GM18870 (cell line): ENCODE data around the gene CFAP74.

Source experiments
- ATAC-seq: cut with Tn5 transposase; IDR thresholded peaks from one replicate; pipeline ENCODE4 v1.9.1; 2021; ENCODE audit warnings: moderate library complexity; ENCODE audit not compliant: unreplicated experiment

CFAP74 gene

DNA sequence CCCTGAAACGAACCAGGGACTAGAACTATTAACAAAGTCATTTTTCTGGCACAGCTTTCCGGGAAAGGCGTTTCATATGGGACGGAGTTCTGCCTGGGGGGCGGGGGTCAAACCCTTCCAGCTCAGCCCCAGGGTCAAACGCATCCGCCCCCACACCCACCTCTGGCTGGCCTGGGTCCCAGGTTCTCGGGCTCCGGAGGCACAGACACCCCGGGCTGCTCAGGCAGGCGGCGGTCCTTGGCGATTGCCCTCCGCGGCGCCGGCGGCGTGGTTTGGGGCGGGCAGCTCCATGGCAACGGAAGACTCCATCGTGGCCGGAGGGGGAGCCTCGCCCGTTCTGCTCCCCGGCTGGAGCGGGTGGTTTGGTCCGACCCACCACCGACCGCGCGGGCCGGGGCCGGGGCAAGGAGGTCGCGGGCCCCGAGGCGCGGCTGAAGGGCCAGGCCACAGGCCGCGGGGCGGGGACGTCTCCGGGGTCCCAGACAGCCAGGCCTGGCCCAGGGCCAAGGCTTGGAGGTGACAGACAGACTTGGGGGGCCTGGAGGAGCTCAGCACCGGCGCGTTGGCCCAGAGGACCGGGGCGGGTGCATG, at the start of gene CFAP74:
Gene CFAP74, minus strand, starts transcription at position 246 of the 591 bp plus-strand sequence. CDS start 12,830 bp downstream, outside the sequence.
- ATAC-seq, result no peak

- no peak for ATAC-seq
These were observed 49.6 kb upstream of the CFAP74 start for GRCh38 chr1:2053217-2053616.

DNA sequence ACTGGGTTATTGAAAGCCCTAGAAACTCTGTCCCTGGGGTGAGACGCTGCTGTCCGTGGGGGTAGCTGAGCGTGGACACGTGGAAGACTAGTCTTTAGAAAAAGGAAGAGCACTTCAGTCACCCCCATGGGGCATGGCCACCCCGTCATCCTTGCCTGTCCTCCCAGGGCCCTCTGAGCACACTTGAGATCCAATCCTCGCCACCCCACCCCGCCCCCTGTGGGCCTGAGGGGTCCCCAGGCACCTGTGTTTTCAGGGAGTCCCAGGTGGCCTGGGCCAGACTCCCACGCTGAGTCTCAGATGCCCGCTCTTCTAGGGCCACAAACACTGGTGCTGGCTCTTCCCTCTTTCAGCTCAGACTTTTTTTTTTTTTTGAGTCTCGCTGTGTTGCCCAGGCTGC, 49.2 kb upstream of the CFAP74 start:
- ATAC-seq, result no peak

DNA sequence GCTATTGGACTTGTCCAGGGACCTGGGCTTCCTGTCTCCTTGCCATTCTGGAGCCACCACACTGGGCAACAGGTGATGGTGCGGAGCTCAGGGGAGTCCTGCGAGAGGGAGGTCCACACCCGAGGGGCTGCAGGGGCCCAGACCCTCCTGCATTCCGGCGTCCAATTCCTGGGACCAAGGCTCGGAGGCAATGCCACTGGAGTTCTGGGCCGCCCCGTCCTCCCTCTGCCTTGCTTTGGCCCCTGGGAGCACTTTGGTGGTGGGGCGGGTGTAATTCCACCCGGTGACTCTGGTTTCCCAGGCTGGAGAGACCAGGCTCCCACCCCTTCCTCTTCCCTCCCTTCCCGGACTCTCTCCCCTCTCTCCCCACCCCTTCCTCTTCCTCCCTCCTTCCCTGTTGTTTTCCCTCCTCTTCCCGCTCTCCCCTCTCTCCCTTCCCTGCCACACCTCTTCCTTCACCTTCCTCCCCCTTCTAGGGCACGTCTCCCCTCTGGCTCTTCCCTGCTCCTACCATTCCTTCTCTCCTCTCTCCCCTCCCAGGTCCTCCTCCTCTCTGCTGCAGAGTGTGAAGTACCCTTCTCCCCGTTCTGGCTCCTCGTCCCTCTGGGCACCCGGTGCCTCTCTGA, 48.6 kb upstream of the CFAP74 start:
- no peak for ATAC-seq

GRCh38 chr1:2050793-2051682, 47.5 kb upstream of the CFAP74 start:
- no peak for ATAC-seq

DNA sequence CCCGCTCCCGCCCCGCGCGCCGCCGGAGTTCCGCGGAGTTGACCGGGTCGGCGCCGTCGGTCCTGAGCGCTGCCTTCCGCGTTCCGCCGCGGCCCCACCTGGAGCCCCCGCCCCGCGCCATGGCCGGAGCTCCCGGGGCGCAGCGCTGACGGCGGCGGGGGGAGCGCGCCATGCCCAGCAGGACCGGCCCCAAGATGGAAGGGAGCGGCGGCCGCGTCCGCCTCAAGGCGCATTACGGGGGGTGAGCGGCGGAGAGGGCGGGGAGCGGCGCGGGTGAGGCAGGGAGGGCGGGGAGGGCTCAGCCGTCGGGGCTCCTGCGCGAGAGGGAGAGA, 46.8 kb upstream of the CFAP74 start:
- ATAC-seq, result no peak

DNA sequence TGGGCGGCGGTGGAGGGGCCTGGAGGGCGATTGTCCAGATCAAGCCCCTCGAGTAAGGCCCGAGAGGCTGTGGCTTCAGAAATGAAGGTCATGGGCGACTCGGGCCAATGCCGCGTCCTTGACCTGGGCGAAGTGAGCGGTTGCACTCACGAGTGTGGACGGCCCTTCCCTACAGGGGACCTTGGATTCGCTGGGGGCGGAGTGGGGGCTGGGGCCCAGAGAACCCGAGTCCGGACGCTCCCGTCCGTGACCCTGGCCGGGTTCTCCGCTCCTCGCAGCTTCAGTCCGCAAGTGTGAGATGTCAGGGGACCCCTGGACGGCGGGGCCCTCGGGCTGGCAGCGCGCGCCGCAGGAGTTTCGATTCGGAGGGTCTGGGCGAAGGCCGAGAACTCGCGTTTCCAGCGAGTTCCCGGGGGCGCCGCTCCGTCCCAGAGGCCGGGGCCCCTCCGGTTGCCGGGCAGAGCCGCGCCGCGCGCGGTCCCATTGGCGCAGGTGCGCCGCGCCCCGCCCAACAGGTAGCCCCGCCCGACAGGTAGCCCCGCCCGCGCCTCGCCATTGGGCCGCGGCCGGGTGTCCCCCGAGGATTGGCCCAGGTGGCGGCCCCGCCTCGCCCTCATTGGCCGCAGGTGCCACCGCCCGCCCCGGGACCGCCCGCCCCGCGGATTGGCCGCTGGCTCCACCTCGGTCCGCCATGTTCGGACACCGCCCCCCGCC, 46.3 kb upstream of the CFAP74 start, which contains the start of gene PRKCZ:
Gene PRKCZ, plus strand, starts transcription at position 694 of the 714 bp plus-strand sequence. CDS start 220 bp downstream, outside the sequence.
- no peak for ATAC-seq

- ATAC-seq, result no peak
These were observed 45.7 kb upstream of the CFAP74 start for GRCh38 chr1:2049225-2049717.

DNA sequence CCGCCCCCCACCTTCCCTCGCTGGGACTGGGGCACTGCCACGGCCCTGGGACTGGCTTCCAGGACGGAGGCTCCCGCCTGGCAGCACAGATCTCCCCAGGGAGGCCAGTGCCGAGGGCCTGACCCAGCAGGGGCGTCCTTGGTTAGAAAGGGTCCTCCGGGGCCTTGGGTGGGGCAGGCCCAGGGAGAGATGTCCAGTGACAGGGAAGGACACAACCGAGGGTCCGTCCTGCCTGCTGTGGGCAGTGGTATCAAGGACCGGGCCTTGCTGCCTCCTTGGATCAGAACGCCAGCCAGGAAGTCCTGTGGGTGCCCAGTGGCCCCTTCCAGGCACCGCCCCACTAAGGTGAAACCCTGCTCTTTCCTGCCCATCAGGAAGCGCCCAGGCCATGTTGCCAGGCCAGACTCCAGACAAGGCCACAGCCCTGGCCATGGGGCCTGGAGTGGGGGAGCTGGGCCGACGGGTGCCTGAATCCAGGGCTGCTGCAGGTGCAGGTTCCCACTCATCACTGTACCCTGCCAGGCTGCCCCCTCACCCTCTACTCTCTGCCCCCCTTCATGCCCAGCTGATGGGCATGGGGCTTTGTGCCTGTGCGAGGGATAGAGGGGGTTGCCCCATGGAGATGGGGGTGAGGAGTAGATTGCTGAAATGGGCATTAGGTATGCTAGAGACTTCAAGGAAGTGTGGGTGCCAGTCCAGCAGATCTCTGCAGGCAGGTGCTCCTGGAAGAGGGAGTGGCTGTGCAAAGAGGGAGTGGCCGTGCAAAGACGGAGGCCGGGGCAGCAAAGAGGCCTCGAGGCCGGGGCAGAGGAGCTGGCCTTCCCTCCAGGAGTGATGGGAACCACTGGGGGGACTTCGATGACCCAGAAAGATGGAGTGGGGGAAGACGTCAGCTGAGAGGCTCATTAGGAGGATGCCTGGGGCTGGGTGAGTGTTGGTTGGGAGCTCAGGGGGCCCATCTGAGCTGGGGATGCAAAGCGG, 44.5 kb upstream of the CFAP74 start:
- ATAC-seq, result no peak

- ATAC-seq, result no peak
These were observed 43.6 kb upstream of the CFAP74 start for GRCh38 chr1:2046953-2047748.

DNA sequence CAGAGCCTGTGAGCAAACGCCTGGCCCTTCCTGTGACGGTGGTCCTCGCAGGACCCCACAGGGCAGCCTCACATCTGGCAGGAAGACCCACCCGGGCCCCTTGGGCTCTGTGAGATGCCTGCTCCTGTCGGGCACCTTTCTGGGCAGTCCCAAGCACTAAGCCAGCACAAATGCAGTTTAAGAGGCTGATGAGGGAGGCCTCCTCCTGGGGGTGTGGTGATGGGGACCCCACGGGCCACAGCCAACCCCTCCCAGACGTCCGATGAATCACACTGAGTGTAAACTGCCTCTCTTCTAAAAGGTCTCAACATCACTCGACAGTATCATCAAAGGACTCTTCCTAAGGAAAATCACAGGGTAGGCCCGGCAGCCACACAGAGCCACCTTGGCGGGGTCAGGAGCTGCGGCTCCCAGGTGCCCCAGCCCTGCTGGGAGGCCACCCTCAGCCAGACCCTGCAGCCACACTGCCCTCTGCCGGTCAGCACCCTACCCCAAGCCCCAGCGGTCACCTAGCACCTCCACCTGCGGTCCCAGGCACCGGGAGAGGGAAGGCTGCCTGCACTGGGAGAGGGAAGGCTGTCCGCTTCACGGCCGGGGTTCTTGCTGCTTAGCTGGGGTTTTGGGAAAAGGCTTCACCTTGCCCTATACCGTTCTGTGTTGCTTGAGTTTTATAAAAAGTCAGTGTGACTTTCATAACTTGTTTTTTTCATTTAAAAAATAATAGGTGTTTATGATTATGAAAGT, 42.8 kb upstream of the CFAP74 start:
- ATAC-seq, result no peak

DNA sequence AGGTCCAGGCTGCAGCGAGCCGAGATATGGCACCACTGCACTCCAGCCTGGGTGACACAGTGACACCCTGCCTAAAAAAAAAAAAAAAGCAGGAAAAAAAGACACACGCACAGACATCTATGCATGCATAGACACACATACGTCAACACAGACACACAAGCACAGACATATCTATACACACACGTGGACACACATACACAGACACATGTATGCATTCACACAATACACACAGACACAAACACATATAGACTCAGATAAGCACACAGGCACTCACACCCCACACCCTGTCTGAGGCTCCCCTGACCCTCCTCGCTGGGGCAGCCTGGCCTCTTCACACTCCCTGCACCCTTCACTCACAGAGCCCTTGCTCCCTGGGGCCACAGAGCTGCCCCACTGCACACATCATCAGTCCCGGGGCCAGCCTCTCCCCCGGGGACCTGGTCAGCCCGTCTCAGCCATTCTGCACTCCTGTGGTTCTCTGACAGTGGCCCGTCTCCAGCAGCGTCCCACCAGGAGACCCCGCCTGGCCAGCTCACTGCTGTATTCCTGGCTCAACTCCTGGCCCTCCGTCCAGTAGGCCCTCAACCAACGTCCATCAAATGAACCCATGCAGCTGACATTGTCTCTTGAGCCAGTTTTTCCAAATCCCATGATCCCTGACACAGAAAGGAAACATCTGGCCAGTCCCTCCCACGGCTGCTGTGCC, 42.0 kb upstream of the CFAP74 start:
- no peak for ATAC-seq

GRCh38 chr1:2044510-2045319, 41.1 kb upstream of the CFAP74 start:
- ATAC-seq, result no peak

DNA sequence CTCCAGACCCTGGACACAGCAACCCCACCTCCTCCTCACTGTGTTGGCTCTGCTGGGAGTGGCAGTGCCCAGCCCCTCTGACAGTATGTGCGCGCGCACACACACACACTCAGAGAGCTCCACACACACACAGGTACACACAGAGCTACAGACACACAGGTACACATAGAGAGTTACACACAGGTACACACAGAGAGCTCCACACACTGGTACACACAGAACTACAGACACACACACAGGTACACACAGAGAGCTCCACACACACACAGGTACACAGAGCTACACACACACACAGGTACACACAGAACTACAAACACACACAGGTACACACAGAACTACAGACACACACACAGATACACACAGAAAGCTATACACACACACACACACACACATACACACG, 40.3 kb upstream of the CFAP74 start:
- no peak for ATAC-seq

DNA sequence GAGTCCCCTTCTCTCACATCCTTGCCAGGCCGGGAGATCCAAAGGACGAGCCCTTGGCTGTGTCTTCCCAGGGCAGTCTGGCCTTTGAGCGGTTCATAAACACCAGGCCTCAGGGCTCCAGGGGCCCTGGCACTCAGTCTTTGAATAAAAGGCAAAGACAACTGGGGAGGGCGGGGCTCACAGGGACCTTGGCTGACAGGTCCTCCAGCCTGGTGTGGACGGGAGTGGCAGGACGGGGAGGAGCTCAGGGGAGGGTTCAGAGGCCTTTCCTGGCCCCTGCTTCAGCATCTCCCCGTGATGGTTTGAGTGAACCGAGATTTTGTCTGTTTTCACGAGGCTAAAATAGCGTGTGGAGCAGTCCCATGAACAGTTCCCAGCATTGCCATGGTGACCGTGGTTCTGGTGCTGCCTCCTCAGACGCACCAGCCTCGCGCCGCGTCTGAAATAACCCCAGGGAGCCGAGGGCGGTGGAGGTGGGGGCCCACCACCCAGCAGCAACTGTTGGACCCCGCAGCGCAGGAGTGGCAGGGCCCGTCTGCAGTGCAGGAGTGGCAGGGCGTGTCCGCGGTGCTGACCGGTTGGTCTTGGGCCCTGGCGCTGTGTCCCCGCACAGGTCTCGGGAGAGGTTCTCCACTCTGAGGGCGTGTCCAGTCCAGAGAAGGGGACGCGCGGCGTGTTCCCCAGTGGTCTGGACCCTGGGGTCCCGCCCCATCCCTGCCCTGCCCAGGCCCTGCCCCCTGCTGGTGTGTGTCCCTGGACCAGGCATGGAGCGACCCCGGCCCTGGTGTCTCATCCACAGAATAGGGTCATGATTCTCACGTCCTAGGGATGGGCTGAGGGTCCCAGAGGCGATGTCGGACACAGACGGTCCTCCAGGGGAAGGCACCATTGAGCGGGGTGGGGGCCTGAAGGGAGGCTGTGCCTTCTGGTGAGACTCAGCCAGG, 39.5 kb upstream of the CFAP74 start:
- no peak for ATAC-seq

GRCh38 chr1:2041887-2042286, 38.3 kb upstream of the CFAP74 start:
- ATAC-seq, result no peak
